Spleen (tissue), 7 donors: ENCODE results near the gene ERCC6L2.

Experiments used
- CTCF ChIP-seq, 11 experiments: fragments of 200-600 bp in 7 of 11; fragments of 450-650 bp in 4 of 11; sonication (generic) in 4 of 11; IDR thresholded peaks in 8 of 11; conservative IDR thresholded peaks in 3 of 11; 1 replicate in 7 of 11; 2 replicates in 4 of 11; pipeline versions ENCODE4 v1.4.0 to v1.8.0; 2016 to 2021; ENCODE audit warnings: antibody characterized with exemption in 11 of 11, inconsistent platforms in 4 of 11, mild to moderate bottlenecking in 1 of 11
- POLR2AphosphoS5 ChIP-seq, 3 donors: sonication (generic); formaldehyde crosslinking; IDR thresholded peaks; one replicate each; pipeline ENCODE4 v1.5.1; 2017; ENCODE audit warnings: antibody characterized with exemption in 3 of 3
- donor health status: DM: no; HTN: no; CAD: no; lungs with moderate emphysema.
- donor health status: DM: no; HTN: no; CAD: no.
- donor health status: DM: no; HTN: no; CAD: no.

GRCh38 chr9:96009223-96009602, 133.7 kb downstream of the ERCC6L2 start:
- TF ChIP-seq CTCF (IDR thresholded peaks at IDR 0.05 in 8 of 11, conservative IDR thresholded peaks at IDR 0.05 in 3 of 11) = no peak
- no peak for TF ChIP-seq POLR2AphosphoS5 (IDR thresholded peaks at IDR 0.05)
